GM23338 (cell line): ENCODE data around the gene FBXO8.

Source experiments
- CREB1 ChIP-seq: fragments of 250-450 bp; sonication (Bioruptor Pico); IDR thresholded peaks from 2 replicates; pipeline ENCODE4 v1.5.0; 2020; ENCODE audit warnings: low read depth, mild to moderate bottlenecking, moderate library complexity
- CTCF ChIP-seq, 2 experiments: fragments of 200-600 bp in 1 of 2; sonication (generic) in 1 of 2; conservative IDR thresholded peaks; 2 replicates each; pipeline versions ENCODE4 v1.5.1 to v1.6.1; 2016 to 2017; ENCODE audit warnings: antibody characterized with exemption in 2 of 2, low read depth in 2 of 2, mild to moderate bottlenecking in 2 of 2, moderate library complexity in 1 of 2
- EZH2 ChIP-seq: fragments of 200-600 bp; sonication (generic); IDR thresholded peaks from one replicate; pipeline ENCODE4 v1.8.0; 2017; ENCODE audit warnings: antibody characterized with exemption, mild to moderate bottlenecking, low read depth; ENCODE audit not compliant: unreplicated experiment
- EZH2phosphoT487 ChIP-seq: fragments of 200-600 bp; sonication (generic); IDR thresholded peaks from one replicate; pipeline ENCODE4 v1.8.1; 2018; ENCODE audit warnings: antibody characterized with exemption; ENCODE audit not compliant: unreplicated experiment
- POLR2AphosphoS5 ChIP-seq: IDR thresholded peaks from 2 replicates; pipeline ENCODE4 v1.6.1; 2016; ENCODE audit warnings: antibody characterized with exemption, low read depth
- REST ChIP-seq: IDR thresholded peaks from one replicate; pipeline ENCODE4 v1.6.1; 2018; ENCODE audit warnings: antibody characterized with exemption; ENCODE audit not compliant: unreplicated experiment
- STAT1 ChIP-seq: IDR thresholded peaks from one replicate; pipeline ENCODE4 v1.6.1; 2016; ENCODE audit warnings: antibody characterized with exemption; ENCODE audit not compliant: unreplicated experiment

- TF ChIP-seq CTCF (conservative IDR thresholded peaks at IDR 0.05; ENCODE audit: low read depth in 2 of 2): no peak
- no peak for TF ChIP-seq POLR2AphosphoS5
- TF ChIP-seq EZH2: no peak
- TF ChIP-seq CREB1 (CRISPR knock-in tag): no peak
- TF ChIP-seq REST: no peak
- TF ChIP-seq STAT1: no peak
- TF ChIP-seq EZH2phosphoT487: no peak
Observed at GRCh38 chr4:174245714-174246113, 37.8 kb downstream of the FBXO8 start.
